Fibroblast of peridontal ligament (primary cell): ENCODE data around the gene ATP6V0B.
A peak's percentile ranks its signal among the peaks of the same experiment; 100 is the strongest.

Experiments used
- DNase-seq: peaks from one replicate; pipeline ENCODE4 v3.0.0-alpha.2; 2010; ENCODE audit errors: extremely low read depth

Gene ATP6V0B

DNA sequence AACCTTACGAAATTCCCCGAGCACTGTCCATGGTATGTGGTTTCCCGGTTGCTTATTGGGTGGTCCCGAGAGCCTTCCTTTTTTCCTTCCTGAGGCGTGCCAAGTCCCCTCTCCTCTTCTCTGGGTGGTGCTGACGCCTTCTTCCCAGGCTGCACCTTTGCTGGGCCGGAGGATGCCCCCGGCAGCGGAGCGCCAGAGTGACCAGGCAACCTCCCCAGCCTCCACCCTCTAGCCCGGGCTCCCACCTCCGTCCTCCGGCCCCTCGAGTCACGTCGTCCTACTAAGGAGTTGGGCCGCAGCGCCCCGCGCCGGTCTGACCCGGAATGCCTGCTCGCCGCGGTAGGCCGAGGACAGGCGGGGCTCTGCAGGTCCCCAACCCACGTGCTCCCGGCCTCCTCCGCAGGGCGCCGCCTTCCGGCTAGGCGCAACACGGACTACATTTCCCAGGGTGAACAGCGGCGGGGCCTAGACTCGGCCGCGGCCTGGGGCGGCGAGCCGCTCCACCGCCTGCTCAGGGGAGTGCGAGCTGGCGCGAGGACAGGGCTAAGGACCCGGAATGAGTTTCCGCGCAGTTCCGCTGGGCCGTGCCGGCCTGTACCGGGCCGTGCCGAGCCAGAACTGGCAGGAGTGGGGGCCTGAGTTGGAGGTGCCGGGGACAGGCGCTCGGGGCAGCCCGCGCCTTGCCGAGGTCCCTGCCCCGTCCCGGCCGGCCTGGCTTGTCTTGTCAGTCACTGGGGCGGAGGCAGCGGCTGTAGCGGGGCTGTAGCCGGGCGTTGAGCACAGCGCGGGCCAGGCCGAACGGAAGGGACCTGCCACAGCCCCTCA is 28.3 kb upstream of the ATP6V0B start, which contains the start of gene IPO13:
Gene IPO13, plus strand, starts transcription at position 715 of the 825 bp plus-strand sequence. CDS start 651 bp downstream, outside the sequence.
- DNase-seq: peak; percentile 90

DNA sequence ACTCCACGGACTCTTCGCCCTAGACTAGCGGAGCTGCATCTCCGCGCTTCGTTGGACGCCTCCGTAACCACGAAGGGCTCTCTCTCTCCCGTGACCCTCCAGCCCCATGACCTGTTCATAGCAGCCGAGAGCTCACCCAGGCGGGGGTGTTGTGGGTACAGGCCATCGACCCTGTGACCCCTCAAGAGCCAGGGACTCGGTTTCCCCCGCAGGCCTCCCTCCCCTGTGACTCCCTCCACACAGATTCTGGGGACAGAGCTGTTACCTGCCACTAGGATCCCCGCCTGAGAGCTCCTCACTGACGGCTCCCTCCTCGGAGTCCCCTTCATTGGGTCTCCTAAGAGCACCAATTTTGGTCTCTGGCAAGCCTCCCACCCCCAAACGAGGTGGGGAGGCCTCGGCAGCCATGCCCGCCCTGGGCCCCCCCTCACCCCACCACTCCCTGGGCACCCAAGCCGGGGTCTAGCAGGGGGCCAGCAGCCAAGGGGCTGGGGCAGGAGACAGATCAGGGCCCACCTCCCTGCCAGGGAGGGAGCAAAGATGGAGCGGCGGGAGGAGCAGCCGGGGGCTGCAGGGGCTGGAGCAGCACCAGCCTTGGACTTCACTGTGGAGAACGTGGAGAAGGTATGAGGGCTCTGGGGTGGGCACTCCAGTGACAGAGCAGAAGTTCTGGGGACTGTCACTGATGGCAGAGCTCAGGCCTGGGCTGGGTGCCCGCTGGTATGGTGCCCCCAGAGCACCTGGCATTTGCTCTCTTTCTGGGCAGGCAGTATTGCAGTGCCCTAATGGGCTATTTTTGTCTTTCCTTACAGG is 27.5 kb upstream of the ATP6V0B start:
- no peak for DNase-seq

DNA sequence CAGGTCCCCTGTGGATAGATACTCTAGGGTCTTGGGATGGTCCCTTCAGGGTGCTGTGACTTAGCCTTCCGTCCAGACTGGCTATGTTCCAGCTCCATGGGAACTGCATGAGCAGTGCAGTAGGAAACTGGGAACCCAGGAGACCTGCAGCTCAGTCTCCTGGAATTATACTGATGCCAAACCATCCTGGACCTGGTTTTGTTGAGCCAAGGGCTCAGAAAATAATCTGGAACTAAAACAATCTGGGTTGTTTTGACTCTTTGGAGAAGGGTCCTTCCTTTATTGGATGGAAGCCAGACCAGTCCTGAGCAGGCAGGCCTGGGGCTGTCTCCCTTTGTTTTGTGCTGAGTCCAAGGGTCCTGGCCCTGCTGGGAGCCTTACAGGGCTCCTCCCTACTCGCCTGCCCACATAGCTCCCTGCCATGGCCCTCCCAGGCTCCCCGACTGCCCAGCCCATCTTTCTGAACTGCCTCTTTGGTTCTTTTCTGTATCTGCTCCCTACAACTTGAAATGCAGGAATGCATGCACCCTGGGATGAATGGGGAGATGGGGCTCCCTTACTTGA is 26.8 kb upstream of the ATP6V0B start:
- no peak for DNase-seq

DNA sequence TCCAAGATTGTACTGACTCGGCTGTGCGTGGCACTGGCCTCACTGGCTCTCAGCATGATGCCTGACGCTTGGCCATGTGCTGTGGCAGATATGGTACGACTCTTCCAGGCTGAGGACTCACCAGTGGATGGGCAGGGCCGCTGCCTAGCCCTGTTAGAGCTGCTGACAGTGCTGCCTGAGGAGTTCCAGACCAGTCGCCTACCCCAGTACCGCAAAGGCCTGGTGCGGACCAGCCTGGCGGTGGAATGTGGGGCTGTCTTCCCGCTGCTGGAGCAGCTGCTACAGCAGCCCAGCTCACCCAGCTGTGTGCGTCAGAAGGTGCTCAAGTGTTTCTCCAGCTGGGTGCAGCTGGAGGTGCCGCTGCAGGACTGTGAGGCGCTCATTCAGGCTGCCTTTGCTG is 25.1 kb upstream of the ATP6V0B start:
- DNase-seq: no peak

DNA sequence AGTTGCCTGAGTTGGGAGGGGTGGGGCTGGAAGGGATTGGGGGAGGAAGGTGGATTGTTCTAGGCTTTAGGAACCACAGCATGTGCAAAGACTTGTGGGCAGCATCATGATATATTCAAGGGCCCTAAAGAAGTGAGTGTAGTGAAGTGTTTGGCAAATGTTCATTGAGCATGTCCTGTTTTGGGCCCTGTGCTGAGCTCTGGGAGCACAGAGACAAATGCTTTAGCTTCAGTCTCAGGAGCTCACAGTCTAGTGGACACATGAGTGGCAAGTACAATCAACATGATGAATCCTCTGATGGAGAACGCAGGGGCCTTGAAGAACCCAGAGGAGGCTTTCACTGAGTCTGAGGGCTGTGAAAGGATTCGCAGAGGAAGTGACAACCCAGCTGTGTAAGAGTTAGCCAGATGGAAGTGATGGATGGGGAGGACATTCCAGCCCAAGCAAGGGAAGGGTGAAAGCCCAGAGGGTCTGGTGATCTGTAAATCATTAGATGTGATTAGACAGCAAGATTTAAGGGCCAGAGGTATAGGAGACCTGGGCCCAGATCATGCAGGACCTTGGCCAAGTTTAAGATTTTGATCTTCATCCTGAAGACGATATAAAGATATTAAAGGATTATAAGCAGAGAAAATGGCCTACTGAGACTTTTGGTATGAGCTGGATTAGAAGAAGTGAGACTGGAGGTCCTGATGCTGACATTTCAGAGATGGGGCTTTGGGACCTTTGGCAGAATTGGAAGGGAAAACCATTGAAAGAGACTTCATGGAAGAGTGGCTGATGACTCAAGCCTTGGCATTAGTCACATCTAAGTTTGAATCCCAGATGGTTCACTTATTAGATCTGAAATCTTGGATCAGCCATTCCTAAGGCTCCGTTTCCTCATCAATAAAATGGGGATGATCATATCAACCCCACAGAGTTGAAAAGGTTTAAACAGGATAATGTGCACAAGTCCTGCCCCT is 23.5 kb upstream of the ATP6V0B start:
- peak; percentile 38 for DNase-seq

DNA sequence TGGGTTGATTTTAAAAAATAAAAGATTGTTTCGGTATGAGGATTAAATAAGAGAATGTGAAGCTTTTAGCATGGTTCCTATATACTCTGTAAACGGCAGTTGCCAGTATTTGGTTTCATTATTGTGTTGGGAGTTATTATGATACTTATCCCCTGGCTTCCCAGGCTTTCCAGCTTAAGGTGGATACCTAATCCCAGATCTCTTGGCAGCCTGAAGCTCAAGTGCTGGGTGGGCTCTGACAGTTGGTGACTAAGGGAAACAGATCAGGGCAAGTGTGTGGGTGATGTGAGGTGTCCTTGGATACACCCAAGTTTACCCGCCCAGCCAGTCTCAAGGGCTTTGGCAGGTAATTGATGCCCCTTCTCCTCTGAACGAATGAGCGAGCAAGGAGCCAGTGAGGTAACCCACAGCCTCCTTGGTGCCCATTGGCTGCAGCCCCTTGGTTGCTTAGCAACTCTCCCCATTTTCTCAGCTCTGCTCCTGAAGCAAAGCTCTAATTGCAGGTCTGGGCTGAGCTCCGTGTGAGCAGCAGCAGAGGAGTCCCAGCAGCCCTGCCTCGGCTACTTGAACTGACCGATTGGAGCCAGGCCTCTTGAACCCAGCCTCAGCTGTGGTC is 21.9 kb upstream of the ATP6V0B start:
- no peak for DNase-seq

DNA sequence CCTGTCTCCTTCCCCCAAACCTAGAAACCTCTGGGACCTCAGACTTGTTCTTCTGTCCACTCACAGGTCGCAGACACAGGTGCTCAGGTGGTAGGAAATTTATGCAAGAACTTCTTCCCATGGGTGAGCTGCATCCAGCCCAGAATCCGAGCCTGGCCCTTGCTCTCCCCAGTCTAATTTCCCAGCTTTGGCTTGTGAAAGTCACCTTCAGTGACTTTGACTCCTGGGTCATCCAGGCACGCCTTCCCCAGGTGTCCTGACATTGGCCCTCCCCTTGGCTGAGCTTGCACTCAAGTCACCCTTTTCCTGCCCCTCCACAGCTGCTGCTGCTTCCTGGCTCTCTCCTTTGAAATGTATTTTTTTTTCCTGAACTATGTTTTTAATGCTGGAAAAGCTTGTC is 21.4 kb upstream of the ATP6V0B start:
- DNase-seq: no peak

DNA sequence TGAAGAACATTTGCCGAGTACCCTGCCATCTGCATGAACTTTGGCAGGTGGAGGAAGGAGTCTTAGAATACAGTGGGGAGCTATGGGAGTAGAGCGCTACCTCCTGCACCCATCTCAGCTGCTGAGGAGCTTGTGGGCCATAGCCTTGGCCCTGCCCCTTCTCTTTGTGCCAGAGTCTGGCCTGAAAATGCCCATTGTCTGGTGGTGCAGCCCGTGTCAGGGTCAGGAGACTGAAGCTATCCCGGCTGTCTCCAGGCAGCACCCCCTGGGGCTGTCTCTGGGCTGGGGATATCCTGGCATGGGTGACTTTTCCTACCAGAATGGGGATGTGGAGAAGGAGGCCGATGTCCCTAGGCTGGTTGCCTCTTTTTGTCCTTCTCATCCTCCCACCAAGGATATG is 20.7 kb upstream of the ATP6V0B start:
- no peak for DNase-seq

DNA sequence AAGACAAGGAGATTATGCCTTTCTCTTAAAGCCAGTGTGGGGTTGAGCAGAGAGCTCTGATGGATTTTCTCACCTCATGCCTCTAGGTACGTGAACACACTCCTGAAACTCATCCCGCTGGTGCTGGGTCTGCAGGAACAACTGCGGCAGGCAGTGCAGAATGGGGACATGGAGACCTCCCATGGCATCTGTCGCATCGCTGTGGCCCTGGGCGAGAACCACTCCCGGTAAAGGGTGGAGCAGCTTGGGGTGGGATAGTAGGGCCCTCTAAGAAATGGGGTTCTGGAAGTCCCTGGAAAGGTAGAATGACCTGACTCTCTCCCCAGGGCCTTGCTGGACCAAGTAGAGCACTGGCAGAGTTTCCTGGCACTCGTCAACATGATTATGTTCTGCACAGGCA is 18.5 kb upstream of the ATP6V0B start:
- no peak for DNase-seq

DNA sequence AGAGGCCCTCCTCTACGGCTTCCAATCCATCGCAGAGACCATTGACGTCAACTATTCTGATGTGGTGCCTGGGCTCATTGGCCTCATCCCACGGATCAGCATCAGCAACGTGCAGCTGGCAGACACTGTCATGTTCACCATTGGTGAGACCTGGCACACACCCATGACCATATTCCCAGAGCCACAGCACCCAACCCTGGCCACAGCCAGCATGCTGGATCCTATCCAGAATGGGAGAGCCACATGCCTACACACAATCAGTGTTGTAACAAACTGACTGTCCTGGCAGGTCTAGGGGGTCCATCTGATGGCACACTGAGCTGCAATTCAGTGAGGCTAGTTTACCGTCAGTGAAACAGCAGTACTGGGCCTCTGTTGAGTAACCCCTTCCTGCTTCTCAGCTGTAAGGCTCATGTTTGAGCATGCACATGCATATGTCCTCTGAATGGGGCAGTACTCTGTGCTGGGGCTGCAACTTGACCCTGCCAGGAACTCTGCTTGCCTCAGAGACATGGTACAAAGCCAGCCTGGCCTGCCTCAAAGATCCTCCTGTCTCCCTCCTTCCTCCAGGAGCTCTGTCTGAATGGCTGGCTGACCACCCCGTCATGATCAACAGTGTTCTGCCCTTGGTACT is 17.2 kb upstream of the ATP6V0B start:
- no peak for DNase-seq

DNA sequence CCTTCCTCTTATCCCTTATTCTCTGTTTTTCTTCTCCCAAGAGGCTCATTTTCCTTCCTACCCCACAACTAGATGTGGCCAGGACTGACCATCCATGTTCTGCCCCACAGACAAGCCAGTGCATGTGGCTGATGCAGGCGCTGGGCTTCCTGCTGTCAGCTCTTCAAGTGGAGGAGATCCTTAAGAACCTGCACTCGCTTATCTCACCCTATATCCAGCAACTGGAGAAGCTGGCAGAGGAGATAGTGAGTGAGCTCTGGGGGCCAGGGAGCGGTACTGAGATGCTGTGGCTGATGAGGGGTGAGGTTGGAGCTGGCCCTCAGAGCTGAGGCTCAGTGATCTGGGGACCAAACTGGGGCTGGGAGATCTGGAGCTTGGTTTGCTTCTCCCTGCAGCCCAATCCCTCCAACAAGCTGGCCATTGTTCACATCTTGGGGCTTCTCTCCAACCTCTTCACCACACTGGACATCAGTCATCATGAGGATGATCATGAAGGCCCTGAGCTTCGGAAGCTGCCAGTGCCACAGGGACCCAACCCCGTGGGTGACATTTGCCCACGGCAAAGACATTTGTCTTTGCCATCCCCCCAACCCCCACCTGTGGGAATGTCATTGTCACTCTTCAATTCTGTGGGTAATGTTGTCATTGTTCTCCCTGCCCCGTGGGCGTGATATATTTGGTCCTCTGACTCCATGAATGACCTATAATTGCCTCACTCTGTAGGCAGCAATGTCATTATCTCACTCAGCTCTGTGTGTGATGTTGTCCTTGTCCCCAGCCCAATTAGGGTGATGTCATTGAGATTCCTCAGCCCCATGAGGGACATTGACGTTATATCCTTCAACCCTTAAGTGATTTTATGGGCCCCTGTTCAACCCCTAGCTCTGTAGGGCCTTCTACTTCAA is 16.2 kb upstream of the ATP6V0B start:
- no peak for DNase-seq

DNA sequence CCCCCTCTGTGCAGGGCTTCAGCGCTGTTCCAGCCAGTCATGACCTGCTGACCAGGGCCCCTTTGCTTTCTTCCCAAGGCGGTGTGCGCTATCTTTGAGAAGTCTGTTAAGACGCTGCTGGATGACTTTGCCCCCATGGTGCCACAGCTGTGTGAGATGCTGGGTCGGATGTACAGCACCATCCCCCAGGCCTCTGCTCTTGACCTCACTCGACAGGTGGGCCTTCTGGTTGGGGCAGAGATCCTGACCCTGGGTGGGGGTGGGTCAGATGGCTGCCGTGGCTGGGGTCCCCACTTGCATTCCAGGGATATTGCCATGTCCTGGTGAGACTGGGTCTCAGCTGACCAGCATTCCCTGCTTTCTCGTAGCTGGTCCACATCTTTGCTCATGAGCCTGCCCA is 14.0 kb upstream of the ATP6V0B start:
- no peak for DNase-seq

DNA sequence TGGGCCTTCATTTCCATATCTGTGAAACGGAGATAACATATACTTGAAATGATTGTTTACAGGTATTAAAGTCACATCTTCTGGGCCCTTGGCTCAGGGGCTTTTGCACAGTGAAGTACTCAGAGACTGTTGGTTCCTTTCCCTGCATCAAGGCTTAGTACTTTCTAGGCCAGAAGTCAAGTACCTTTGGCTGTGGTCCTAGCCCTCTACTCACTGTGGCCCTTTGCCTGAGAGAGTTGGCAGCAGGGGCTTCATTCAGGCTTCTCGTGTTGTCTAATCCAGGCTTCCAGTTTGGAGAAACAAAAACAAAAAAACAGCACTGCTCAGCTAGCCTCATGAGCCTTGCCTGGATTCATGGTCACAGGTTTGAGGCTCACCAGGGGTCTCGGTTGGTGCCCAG is 13.1 kb upstream of the ATP6V0B start:
- DNase-seq: no peak

DNA sequence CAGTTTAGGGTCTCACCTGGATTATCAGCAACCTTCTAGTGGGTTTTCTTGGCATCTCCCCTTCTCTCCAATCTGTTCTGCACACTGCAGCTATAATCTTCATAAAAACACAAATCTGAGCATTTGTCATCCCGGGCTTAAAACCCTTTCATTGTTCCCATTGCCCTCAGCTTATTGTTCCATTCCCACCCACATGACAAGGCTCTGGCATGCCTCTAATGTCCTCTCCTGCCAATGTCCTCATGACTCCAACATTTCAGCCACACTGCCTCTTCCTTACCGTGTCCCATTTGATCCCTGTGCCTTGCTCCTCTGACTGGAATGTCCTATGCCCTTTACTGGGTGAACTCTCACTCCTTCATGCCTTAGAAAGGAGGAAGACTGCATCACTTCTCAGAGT is 12.4 kb upstream of the ATP6V0B start:
- DNase-seq: no peak

DNA sequence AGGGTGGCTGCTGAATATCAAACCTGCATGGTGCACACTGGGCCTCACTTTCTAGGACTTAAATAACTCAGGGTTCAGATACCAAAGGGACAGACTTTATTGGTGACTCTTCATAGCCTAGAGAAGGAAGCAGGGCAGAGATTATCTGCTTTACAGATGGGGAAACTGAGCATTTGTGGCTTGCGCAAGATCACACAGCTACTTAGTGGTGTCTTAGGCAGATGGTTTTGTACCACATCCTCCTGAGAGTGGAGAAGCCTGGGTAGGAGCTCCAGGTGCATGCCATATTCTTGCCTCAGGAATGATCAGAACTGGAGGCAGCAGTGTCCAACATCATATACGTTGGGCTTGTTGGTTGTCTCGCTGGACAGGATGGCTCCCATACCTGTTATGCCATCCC is 11.8 kb upstream of the ATP6V0B start:
- no peak for DNase-seq

DNA sequence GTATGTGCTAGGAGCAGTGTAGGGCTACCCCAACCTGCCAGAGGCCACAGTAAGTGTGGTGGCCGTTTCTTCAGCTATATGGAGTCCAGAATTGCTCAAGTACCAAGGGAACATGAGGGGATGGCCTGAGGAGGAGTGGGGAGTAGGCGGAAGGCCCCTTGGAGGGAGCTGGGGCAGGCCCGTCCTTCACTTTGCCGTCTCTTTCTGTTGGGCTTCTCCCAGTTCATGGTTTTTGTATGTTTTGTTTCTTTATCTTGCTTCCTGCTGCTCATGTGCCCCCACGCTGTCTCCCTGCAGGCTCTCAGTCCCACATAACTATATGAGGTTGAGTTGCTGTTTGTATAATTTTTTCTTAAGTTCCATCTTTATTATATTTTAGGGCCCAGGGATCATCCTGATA is 10.9 kb upstream of the ATP6V0B start:
- DNase-seq: no peak

DNA sequence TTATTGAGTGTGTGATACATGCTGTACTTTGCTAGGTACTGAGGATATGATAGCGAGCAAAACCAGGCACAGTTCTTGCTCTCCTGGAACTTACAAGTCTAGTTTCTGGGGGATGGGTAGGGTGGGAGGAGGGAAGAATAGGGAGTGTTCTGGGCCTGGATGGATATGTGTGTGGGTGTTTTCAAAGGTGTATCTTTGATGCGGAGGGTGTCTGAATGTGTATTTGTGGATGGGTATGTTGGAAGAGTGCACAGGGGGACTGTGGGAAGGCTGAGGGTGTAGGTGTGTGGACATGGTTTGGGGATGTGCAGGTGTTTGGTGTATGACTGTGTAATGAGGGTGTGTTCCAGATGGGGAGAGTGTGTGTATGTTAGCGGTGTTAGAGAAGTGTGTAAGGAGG is 9.4 kb upstream of the ATP6V0B start:
- no peak for DNase-seq

DNA sequence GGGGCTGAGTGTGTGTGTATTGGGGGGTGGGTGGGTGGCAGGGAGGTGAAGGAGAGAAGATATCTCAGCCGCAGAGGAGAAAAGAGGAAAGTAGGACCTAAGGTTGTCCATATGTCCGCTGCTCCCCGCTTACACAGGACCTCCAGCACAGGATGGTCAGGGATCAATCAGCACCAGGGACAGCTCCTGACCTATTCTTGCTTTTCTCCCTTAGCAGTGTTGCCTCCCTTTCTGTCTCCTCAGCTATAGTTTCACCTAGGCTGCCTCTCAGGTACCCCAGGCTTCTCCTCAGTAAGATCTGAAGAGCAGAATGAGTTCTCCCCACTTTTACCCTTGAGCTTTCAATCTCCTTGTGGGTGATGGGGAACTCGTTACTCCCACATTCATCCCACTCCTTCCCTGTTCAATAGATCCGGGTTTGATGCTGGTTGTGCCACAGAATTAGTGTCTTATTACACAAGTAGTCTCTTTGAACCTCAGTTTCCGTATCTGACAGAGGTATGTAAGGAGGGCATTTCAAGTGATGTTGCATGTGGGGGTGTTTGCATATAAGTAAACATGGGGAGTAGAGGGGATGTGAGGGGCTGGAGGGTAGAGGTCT is 6.3 kb upstream of the ATP6V0B start:
- peak; percentile 44 for DNase-seq

DNA sequence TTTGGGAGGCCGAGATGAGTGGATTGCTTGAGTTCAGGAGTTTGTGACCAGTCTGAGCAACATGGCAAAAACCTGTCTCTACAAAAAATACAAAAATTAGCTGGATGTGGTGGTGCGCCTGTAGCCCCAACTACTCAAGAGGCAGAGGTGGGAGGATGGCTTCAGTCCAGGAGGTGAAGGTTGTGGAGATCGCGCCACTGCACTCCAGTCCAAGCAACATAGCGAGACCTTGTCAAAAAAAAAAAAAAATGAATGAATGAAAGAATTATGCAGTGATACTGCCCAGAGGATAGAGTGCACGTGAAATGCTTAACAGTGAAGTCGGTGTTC is 5.4 kb upstream of the ATP6V0B start:
- DNase-seq: no peak
